Mesendoderm (in vitro differentiated cells): ENCODE results near the gene FADS2.
A peak's percentile ranks its signal among the peaks of the same experiment; 100 is the strongest.

ENCODE experiments used
- DNase-seq: peaks from one replicate; pipeline ENCODE4 v3.0.0; 2013
- H2AK5ac ChIP-seq: 2 replicates; pipeline ENCODE4 v1.6.1; 2013; ENCODE audit warnings: low read length, inconsistent platforms
- H2BK120ac ChIP-seq: 2 replicates; pipeline ENCODE4 v1.6.1; 2013; ENCODE audit warnings: low read depth, mild to moderate bottlenecking, low read length, moderate library complexity, mixed read lengths
- H2BK15ac ChIP-seq: replicated peaks from 2 replicates; pipeline ENCODE4 v1.6.1; 2013; ENCODE audit warnings: low read depth, mild to moderate bottlenecking, moderate library complexity
- H2BK5ac ChIP-seq: 2 replicates; pipeline ENCODE4 v1.6.1; 2013; ENCODE audit warnings: low read length, inconsistent platforms
- H3K18ac ChIP-seq: 2 replicates; pipeline ENCODE4 v1.6.1; 2013; ENCODE audit warnings: mild to moderate bottlenecking, low read length, mixed read lengths
- H3K23ac ChIP-seq: one replicate; pipeline ENCODE4 v1.6.1; 2013; ENCODE audit warnings: low read length
- H3K27ac ChIP-seq: 2 replicates; pipeline ENCODE4 v1.5.1; 2013; ENCODE audit warnings: low read depth, mild to moderate bottlenecking, inconsistent platforms, low read length, moderate library complexity
- H3K27me3 ChIP-seq: 2 replicates; pipeline ENCODE4 v1.6.1; 2013; ENCODE audit warnings: low read length, control low read depth, mild to moderate bottlenecking, inconsistent platforms; ENCODE audit not compliant: insufficient read depth, poor library complexity
- H3K36me3 ChIP-seq: 2 replicates; pipeline ENCODE4 v1.6.1; 2013; ENCODE audit warnings: low read length, inconsistent platforms; ENCODE audit not compliant: control insufficient read depth, insufficient read depth
- H3K4ac ChIP-seq: one replicate; pipeline ENCODE4 v1.6.1; 2013; ENCODE audit warnings: low read depth, mild to moderate bottlenecking, low read length, moderate library complexity
- H3K4me1 ChIP-seq: 2 replicates; pipeline ENCODE4 v1.6.1; 2013; ENCODE audit warnings: low read depth, low read length, inconsistent platforms; ENCODE audit not compliant: control insufficient read depth
- H3K4me2 ChIP-seq: 2 replicates; pipeline ENCODE4 v1.6.1; 2013; ENCODE audit warnings: low read length
- H3K4me3 ChIP-seq: 2 replicates; pipeline ENCODE4 v1.5.1; 2013; ENCODE audit warnings: mild to moderate bottlenecking, low read length
- H3K56ac ChIP-seq: one replicate; pipeline ENCODE4 v1.6.1; 2013; ENCODE audit warnings: low read length
- H3K79me1 ChIP-seq: 2 replicates; pipeline ENCODE4 v1.6.1; 2013; ENCODE audit warnings: low read length, inconsistent platforms
- H3K79me2 ChIP-seq: 2 replicates; pipeline ENCODE4 v1.6.1; 2013; ENCODE audit warnings: mild to moderate bottlenecking, low read length; ENCODE audit not compliant: control insufficient read depth, insufficient read depth
- H3K9ac ChIP-seq: 2 replicates; pipeline ENCODE4 v1.6.1; 2013; ENCODE audit warnings: low read length, inconsistent platforms
- H4K5ac ChIP-seq: one replicate; pipeline ENCODE4 v1.6.1; 2013; ENCODE audit warnings: low read length
- H4K8ac ChIP-seq: one replicate; pipeline ENCODE4 v1.6.1; 2013; ENCODE audit warnings: low read depth, mild to moderate bottlenecking, control low read depth, low read length, moderate library complexity
- WGBS: extraction: QIAGEN DNeasy Blood & Tissue Kit; methylation state at CpG from one replicate; pipeline ENCODE4 v1.1.7; 2013; ENCODE audit warnings: low lambda C conversion rate, missing lambda C conversion rate; ENCODE audit not compliant: insufficient coverage; ENCODE audit errors: extremely low coverage; 5-methylcytosine and 5-hydroxymethylcytosine counted together

The FADS2 gene

GRCh38 chr11:61787928-61788491, 40.1 kb upstream of the FADS2 start:
- Histone ChIP-seq H3K36me3 (peaks cover 8% of the 10 kb centered on the region), H3K4me2 (no peak overlapping the region), H3K27ac (no peak overlapping the region), H3K9ac (no peak overlapping the region), H3K56ac (no peak overlapping the region), H2BK120ac (no peak overlapping the region), H2BK5ac (no peak overlapping the region), H3K4me1 (no peaks in the 10 kb centered on the region), H3K18ac (no peak overlapping the region), H3K4ac (no peak overlapping the region), H3K23ac (no peak overlapping the region), H3K79me1 (peaks cover 8% of the 10 kb centered on the region), H4K8ac (no peak overlapping the region), H2BK15ac (no peak overlapping the region), H3K79me2 (peaks cover 14% of the 10 kb centered on the region), H2AK5ac (no peak overlapping the region), H4K5ac (no peak overlapping the region), H3K27me3 (no peaks in the 10 kb centered on the region), H3K4me3 (no peak overlapping the region)
- peak; percentile 87 for DNase-seq
- WGBS = no CpG with 5 or more reads among the region's 9 CpGs

- no peak overlapping the region for H4K8ac ChIP-seq
- H2BK5ac ChIP-seq = no peak overlapping the region
- WGBS = no CpG with 5 or more reads among the region's 14 CpGs
- no peaks in the 10 kb centered on the region for H3K27me3 ChIP-seq
- no peak overlapping the region for H4K5ac ChIP-seq
- H2BK120ac ChIP-seq = no peak overlapping the region
- peak overlapping the region; percentile 94 for H3K4ac ChIP-seq
- H3K4me1 ChIP-seq = no peaks in the 10 kb centered on the region
- peak overlapping the region; percentile 100 for H3K56ac ChIP-seq
- H3K79me1 ChIP-seq = peaks cover 17% of the 10 kb centered on the region
- peak; percentile 79 for DNase-seq
- H2BK15ac ChIP-seq = no peak overlapping the region
- peak overlapping the region; percentile 47 for H3K4me2 ChIP-seq
- no peak overlapping the region for H2AK5ac ChIP-seq
- peak overlapping the region; percentile 96 for H3K9ac ChIP-seq
- H3K27ac ChIP-seq = peak overlapping the region; percentile 87
- peaks cover 6% of the 10 kb centered on the region for H3K36me3 ChIP-seq
- H3K4me3 ChIP-seq = peak overlapping the region; percentile 93
- H3K23ac ChIP-seq = no peak overlapping the region
- H3K18ac ChIP-seq = peak overlapping the region; percentile 44
- H3K79me2 ChIP-seq = peaks cover 44% of the 10 kb centered on the region
These were observed 36.3 kb upstream of the FADS2 start for GRCh38 chr11:61791737-61792309.

GRCh38 chr11:61792310-61793082, 35.6 kb upstream of the FADS2 start, which contains the start of the genes FEN1 and TMEM258:
Gene FEN1 (plus strand): TSS chr11:61792911. CDS start chr11:61795362, 2,451 bp downstream.
Gene TMEM258 (minus strand): TSS chr11:61792599. CDS start chr11:61792558, 41 bp downstream.
- Histone ChIP-seq H4K5ac (peak within 1 kb of the TSS; percentile 99), H3K4me1 (no peaks in the 10 kb centered on the region), H2AK5ac (peak within 1 kb of the TSS; percentile 43), H3K18ac (peak within 1 kb of the TSS; percentile 75), H3K27me3 (no peaks in the 10 kb centered on the region), H3K4me3 (peak within 1 kb of the TSS; percentile 93), H3K4me2 (peak within 1 kb of the TSS; percentile 88), H3K79me2 (peaks cover 44% of the 10 kb centered on the region), H3K79me1 (peaks cover 19% of the 10 kb centered on the region), H3K23ac (peak within 1 kb of the TSS; percentile 100), H3K56ac (peak within 1 kb of the TSS; percentile 100), H4K8ac (no peak within 1 kb of the TSS), H3K36me3 (peaks cover 6% of the 10 kb centered on the region), H3K4ac (peak within 1 kb of the TSS; percentile 94), H3K9ac (peak within 1 kb of the TSS; percentile 96), H2BK120ac (peak within 1 kb of the TSS; percentile 69), H3K27ac (peak within 1 kb of the TSS; percentile 87), H2BK5ac (peak within 1 kb of the TSS; percentile 100), H2BK15ac (no peak within 1 kb of the TSS)
- WGBS = no CpG with 5 or more reads among the region's 61 CpGs
- peak; percentile 98 for DNase-seq

- H2AK5ac ChIP-seq = peak overlapping the region; percentile 43
- H3K18ac ChIP-seq = peak overlapping the region; percentile 54
- H4K5ac ChIP-seq = no peak overlapping the region
- H3K4ac ChIP-seq = peak overlapping the region; percentile 72
- no peak overlapping the region for H2BK120ac ChIP-seq
- peak overlapping the region; percentile 21 for H3K27ac ChIP-seq
- DNase-seq = no peak
- no peaks in the 10 kb centered on the region for H3K27me3 ChIP-seq
- H3K4me3 ChIP-seq = peak overlapping the region; percentile 93
- WGBS = no CpG with 5 or more reads among the region's 29 CpGs
- no peak overlapping the region for H2BK5ac ChIP-seq
- no peak overlapping the region for H3K23ac ChIP-seq
- H3K56ac ChIP-seq = peak overlapping the region; percentile 100
- peaks cover 3% of the 10 kb centered on the region for H3K36me3 ChIP-seq
- H3K79me1 ChIP-seq = peaks cover 19% of the 10 kb centered on the region
- H3K9ac ChIP-seq = peak overlapping the region; percentile 96
- no peaks in the 10 kb centered on the region for H3K4me1 ChIP-seq
- H3K4me2 ChIP-seq = peak overlapping the region; percentile 88
- no peak overlapping the region for H4K8ac ChIP-seq
- no peak overlapping the region for H2BK15ac ChIP-seq
- H3K79me2 ChIP-seq = peaks cover 44% of the 10 kb centered on the region
These were observed 34.8 kb upstream of the FADS2 start for GRCh38 chr11:61793083-61793828.

GRCh38 chr11:61793829-61794204, 34.3 kb upstream of the FADS2 start:
- H2BK15ac ChIP-seq = no peak overlapping the region
- peak overlapping the region; percentile 88 for H3K4me2 ChIP-seq
- no peaks in the 10 kb centered on the region for H3K4me1 ChIP-seq
- H3K27ac ChIP-seq = no peak overlapping the region
- no peaks in the 10 kb centered on the region for H3K27me3 ChIP-seq
- H3K36me3 ChIP-seq = peaks cover 1% of the 10 kb centered on the region
- peak overlapping the region; percentile 100 for H3K56ac ChIP-seq
- H3K9ac ChIP-seq = peak overlapping the region; percentile 96
- no CpG with 5 or more reads among the region's 3 CpGs for WGBS
- no peak overlapping the region for H3K4ac ChIP-seq
- no peak overlapping the region for H2BK120ac ChIP-seq
- peak overlapping the region; percentile 93 for H3K4me3 ChIP-seq
- peaks cover 19% of the 10 kb centered on the region for H3K79me1 ChIP-seq
- H3K18ac ChIP-seq = no peak overlapping the region
- DNase-seq = no peak
- H3K23ac ChIP-seq = no peak overlapping the region
- H2BK5ac ChIP-seq = no peak overlapping the region
- no peak overlapping the region for H4K8ac ChIP-seq
- H4K5ac ChIP-seq = no peak overlapping the region
- H3K79me2 ChIP-seq = peaks cover 44% of the 10 kb centered on the region
- H2AK5ac ChIP-seq = no peak overlapping the region
